MG63 (cell line): ENCODE measurements around the gene SH3PXD2A. TPM values are rescaled to one million over a fixed set of nuclear protein-coding genes. Genes with fewer than 3 reads are reported as not detected.

ENCODE experiments used
- DNase-seq: peaks from one replicate; pipeline ENCODE4 v3.0.0-alpha.2; 2020
- H3K27me3 ChIP-seq: fragments of 250-450 bp; sonication (Bioruptor Pico); 2 replicates; pipeline ENCODE4 v1.5.1; 2020; ENCODE audit warnings: mild to moderate bottlenecking, moderate library complexity
- H3K36me3 ChIP-seq: fragments of 250-450 bp; sonication (Bioruptor Pico); 2 replicates; pipeline ENCODE4 v1.5.1; 2020; ENCODE audit warnings: mild to moderate bottlenecking, moderate library complexity
- H3K4me3 ChIP-seq: fragments of 250-450 bp; sonication (Bioruptor Pico); 2 replicates; pipeline ENCODE4 v1.5.1; 2020; ENCODE audit warnings: mild to moderate bottlenecking, moderate library complexity
- H3K9me3 ChIP-seq: fragments of 250-450 bp; sonication (Bioruptor Pico); 2 replicates; pipeline ENCODE4 v1.5.1; 2020; ENCODE audit warnings: mild to moderate bottlenecking, moderate library complexity
- total RNA-seq: library from RNA; depleted of rRNA; stranded (reverse); fragments of >200 nt; shearing (Covaris generic); gene quantifications from 2 replicates; pipeline ENCODE4 v1.2.3, GENCODE V29; 2014; ENCODE audit warnings: low replicate concordance; rRNA removed

Gene SH3PXD2A
- total RNA-seq, 1 experiment from 2014 or later, result 19.2 TPM

GRCh38 chr10:103552856-103553742, 302.3 kb downstream of the SH3PXD2A start:
- no peak overlapping the region for H3K4me3 ChIP-seq
- DNase-seq, result no peak
- H3K36me3 ChIP-seq, result no peaks in the 10 kb centered on the region
- no peaks in the 10 kb centered on the region for H3K9me3 ChIP-seq
- no peaks in the 10 kb centered on the region for H3K27me3 ChIP-seq

GRCh38 chr10:103551619-103552602, 303.5 kb downstream of the SH3PXD2A start:
- Histone ChIP-seq H3K9me3 (no peaks in the 10 kb centered on the region), H3K27me3 (no peaks in the 10 kb centered on the region), H3K36me3 (no peaks in the 10 kb centered on the region), H3K4me3 (no peak overlapping the region)
- DNase-seq, result no peak

GRCh38 chr10:103550229-103550628, 305.1 kb downstream of the SH3PXD2A start:
- DNase-seq, result no peak
- Histone ChIP-seq H3K27me3 (no peaks in the 10 kb centered on the region), H3K9me3 (no peaks in the 10 kb centered on the region)

GRCh38 chr10:103549349-103549685, 306.1 kb downstream of the SH3PXD2A start:
- DNase-seq, result no peak
- no peaks in the 10 kb centered on the region for H3K36me3 ChIP-seq
- H3K9me3 ChIP-seq, result no peaks in the 10 kb centered on the region
- no peaks in the 10 kb centered on the region for H3K27me3 ChIP-seq
- H3K4me3 ChIP-seq, result no peak overlapping the region

More at GRCh38 chr10:103550229-103550628, 305.1 kb downstream of the SH3PXD2A start:
- H3K36me3 ChIP-seq, result no peaks in the 10 kb centered on the region
- H3K4me3 ChIP-seq, result no peak overlapping the region

GRCh38 chr10:103548581-103549348, 306.6 kb downstream of the SH3PXD2A start:
- Histone ChIP-seq H3K4me3 (no peak overlapping the region), H3K9me3 (no peaks in the 10 kb centered on the region), H3K36me3 (no peaks in the 10 kb centered on the region), H3K27me3 (no peaks in the 10 kb centered on the region)
- DNase-seq, result no peak

GRCh38 chr10:103548006-103548405, 307.4 kb downstream of the SH3PXD2A start:
- H3K9me3 ChIP-seq, result no peaks in the 10 kb centered on the region
- DNase-seq, result no peak
- H3K36me3 ChIP-seq, result no peaks in the 10 kb centered on the region
- no peaks in the 10 kb centered on the region for H3K27me3 ChIP-seq
- no peak overlapping the region for H3K4me3 ChIP-seq

- H3K36me3 ChIP-seq, result no peaks in the 10 kb centered on the region
- no peaks in the 10 kb centered on the region for H3K9me3 ChIP-seq
- H3K4me3 ChIP-seq, result no peak overlapping the region
- no peak for DNase-seq
- no peaks in the 10 kb centered on the region for H3K27me3 ChIP-seq
Observed at GRCh38 chr10:103547391-103547946, 307.9 kb downstream of the SH3PXD2A start.

- H3K27me3 ChIP-seq, result no peaks in the 10 kb centered on the region
- no peak for DNase-seq
- H3K36me3 ChIP-seq, result no peaks in the 10 kb centered on the region
- H3K4me3 ChIP-seq, result no peak overlapping the region
- no peaks in the 10 kb centered on the region for H3K9me3 ChIP-seq
Observed at GRCh38 chr10:103546401-103546800, 309.0 kb downstream of the SH3PXD2A start.

GRCh38 chr10:103545771-103546281, 309.6 kb downstream of the SH3PXD2A start:
- no peaks in the 10 kb centered on the region for H3K36me3 ChIP-seq
- no peak for DNase-seq
- H3K27me3 ChIP-seq, result no peaks in the 10 kb centered on the region
- no peaks in the 10 kb centered on the region for H3K9me3 ChIP-seq
- no peak overlapping the region for H3K4me3 ChIP-seq

GRCh38 chr10:103545366-103545765, 310.0 kb downstream of the SH3PXD2A start:
- Histone ChIP-seq H3K9me3 (no peaks in the 10 kb centered on the region), H3K27me3 (no peaks in the 10 kb centered on the region)

GRCh38 chr10:103544657-103545310, 310.6 kb downstream of the SH3PXD2A start:
- DNase-seq, result no peak
- no peak overlapping the region for H3K4me3 ChIP-seq
- no peaks in the 10 kb centered on the region for H3K36me3 ChIP-seq
- H3K27me3 ChIP-seq, result 0 out of 2 replicates have a peak, but pooled peaks cover under 1% of the 10 kb centered on the region
- H3K9me3 ChIP-seq, result no peaks in the 10 kb centered on the region

More at GRCh38 chr10:103545366-103545765, 310.0 kb downstream of the SH3PXD2A start:
- no peak overlapping the region for H3K4me3 ChIP-seq
- H3K36me3 ChIP-seq, result no peaks in the 10 kb centered on the region
- no peak for DNase-seq

Other genes with a start within 250 kb of the SH3PXD2A start
- gene STN1, start 62.6 kb upstream of the SH3PXD2A start, total RNA-seq, result 29.1 and 33.2 TPM in 2 replicates
- gene SLK, start 111.6 kb upstream of the SH3PXD2A start, total RNA-seq, result 19.0 and 31.0 TPM in 2 replicates
- gene COL17A1, start 230.3 kb upstream of the SH3PXD2A start, total RNA-seq, result 0.30 and 0.74 TPM in 2 replicates